GM19023 (cell line): Measurements from ENCODE around the gene A3GALT2.

Experiments used
- ATAC-seq: cut with Tn5 transposase; IDR thresholded peaks from one replicate; pipeline ENCODE4 v1.9.1; 2021; ENCODE audit warnings: mild to moderate bottlenecking, moderate library complexity; ENCODE audit not compliant: unreplicated experiment

Gene A3GALT2

GRCh38 chr1:33257772-33258712 is 62.9 kb downstream of the A3GALT2 start:
- ATAC-seq, result no peak

GRCh38 chr1:33257207-33257771 is 63.6 kb downstream of the A3GALT2 start:
- ATAC-seq, result no peak
